Astrocyte of the cerebellum (primary cell): ENCODE data around the gene AMFR.

Experiments used
- DNase-seq: peaks from one replicate; pipeline ENCODE4 v3.0.0-alpha.2; 2011; ENCODE audit warnings: low read depth
- H3K4me3 ChIP-seq: 2 replicates; pipeline ENCODE4 v1.5.1; 2011; ENCODE audit warnings: mild to moderate bottlenecking, low read depth, low read length, moderate library complexity
- in situ Hi-C: cut with HindIII; loops from 2 replicates; pipeline ENCODE4 v1.10.0; 2017; ENCODE audit warnings: low sequenced_read_pairs
- TF ChIP-seq, protein P1 (sequence below): IDR thresholded peaks from 2 replicates; pipeline ENCODE4 v1.5.1; 2012; ENCODE audit warnings: low read length, low read depth, moderate library complexity, mild to moderate bottlenecking; ENCODE audit errors: missing control alignments

Gene AMFR

DNA sequence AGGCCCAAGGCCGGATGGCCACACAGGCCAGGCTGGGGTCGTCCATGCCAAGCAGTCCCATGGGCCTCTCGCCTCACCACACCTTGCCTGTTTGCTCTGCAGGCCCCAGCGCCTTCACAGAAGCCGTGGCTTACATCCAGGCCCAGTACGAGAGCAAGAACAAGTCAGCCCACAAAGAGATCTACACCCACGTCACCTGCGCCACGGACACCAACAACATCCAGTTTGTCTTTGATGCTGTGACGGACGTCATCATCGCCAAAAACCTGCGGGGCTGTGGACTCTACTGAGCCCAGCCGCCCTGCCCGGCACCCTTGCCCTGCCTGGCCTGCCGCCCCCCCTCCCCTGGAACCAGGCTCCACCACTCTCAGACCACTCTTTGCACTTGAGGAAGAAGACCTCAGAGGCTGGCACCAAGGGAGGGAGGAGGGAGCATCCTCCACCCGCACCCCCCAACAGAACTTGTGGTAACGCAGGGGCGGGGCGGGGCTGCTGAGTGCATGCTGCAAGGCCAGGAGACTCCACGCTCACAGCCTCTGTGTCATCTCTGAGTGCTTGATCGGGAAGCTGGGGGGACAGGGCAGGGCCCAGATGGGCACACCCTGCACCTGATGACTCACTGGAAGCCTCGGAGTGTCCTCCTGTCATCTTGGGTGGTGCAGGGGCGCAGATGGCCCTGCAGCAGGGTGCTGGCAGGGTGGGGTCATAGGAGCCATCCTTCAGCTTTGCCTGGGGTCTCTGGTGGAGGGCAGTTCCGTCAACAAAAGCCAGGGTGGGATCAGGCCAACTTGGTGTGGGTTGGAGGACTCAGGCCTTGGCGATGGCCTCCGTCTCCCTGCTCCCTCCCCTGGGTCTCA is 81.5 kb downstream of the AMFR start:
- in situ Hi-C loops, result no loop called here
- no peak overlapping the region for H3K4me3 ChIP-seq

GRCh38 chr16:56341656-56342399 is 83.5 kb downstream of the AMFR start:
- H3K4me3 ChIP-seq, result no peak overlapping the region
- DNase-seq, result no peak
- TF ChIP-seq, protein P1, sequence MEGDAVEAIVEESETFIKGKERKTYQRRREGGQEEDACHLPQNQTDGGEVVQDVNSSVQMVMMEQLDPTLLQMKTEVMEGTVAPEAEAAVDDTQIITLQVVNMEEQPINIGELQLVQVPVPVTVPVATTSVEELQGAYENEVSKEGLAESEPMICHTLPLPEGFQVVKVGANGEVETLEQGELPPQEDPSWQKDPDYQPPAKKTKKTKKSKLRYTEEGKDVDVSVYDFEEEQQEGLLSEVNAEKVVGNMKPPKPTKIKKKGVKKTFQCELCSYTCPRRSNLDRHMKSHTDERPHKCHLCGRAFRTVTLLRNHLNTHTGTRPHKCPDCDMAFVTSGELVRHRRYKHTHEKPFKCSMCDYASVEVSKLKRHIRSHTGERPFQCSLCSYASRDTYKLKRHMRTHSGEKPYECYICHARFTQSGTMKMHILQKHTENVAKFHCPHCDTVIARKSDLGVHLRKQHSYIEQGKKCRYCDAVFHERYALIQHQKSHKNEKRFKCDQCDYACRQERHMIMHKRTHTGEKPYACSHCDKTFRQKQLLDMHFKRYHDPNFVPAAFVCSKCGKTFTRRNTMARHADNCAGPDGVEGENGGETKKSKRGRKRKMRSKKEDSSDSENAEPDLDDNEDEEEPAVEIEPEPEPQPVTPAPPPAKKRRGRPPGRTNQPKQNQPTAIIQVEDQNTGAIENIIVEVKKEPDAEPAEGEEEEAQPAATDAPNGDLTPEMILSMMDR, result no peak
- in situ Hi-C loops, result no loop called here

More for the DNA sequence above, 81.5 kb downstream of the AMFR start:
- no peak for DNase-seq
- TF ChIP-seq, protein P1, result no peak

- TF ChIP-seq, protein P1, result no peak
- in situ Hi-C loops, result no loop called here
- H3K4me3 ChIP-seq, result no peak overlapping the region
- no peak for DNase-seq
These were observed 84.4 kb downstream of the AMFR start for GRCh38 chr16:56340864-56341365.

- in situ Hi-C loops, result no loop called here
- TF ChIP-seq, protein P1, result no peak
- DNase-seq, result no peak
- H3K4me3 ChIP-seq, result no peak overlapping the region
These were observed 84.9 kb downstream of the AMFR start for GRCh38 chr16:56340416-56340815.

DNA sequence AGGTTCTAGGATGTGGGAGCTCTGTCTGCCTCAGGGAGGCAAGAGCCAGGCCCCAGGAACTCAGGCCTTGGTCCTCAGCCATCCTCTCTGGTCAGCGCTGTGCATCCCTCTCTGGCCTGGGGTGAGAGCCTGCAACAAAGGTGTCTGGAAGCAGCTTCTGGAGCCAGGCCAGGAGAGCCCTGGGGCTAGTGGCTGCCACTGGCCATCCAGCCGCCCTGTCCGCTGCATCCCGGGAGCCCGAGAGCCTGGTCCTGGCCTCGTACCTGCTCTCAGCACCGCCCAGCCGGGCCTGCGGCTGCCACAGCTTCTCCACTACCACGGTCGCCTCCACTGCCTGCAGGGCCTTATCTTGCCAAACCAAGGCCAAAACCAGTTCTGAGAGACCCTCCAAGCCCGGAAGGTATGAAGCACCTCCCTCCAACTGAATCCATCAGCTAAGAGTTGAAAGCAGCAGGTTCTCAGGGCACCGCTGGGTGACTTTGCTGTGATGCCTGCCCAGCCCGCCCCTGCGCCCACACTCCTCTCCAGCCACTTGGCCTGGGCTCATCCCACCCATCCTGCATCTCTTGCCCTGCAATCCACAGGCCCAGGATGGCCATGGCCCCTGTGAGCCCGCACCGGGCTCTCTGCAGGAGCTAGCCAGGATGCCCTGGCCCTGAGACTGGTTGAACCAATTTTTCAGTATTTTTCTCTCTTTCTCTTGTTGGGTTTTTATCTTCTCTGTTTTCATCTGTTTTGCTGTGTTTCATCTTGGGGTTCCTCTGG is 85.7 kb downstream of the AMFR start:
- H3K4me3 ChIP-seq, result no peak overlapping the region
- in situ Hi-C loops, result no loop called here
- no peak for DNase-seq
- TF ChIP-seq, protein P1, result no peak
